GM13976 (cell line): ENCODE measurements around the gene THSD4.

Experiments
- DNase-seq: peaks from one replicate; pipeline ENCODE4 v3.0.0; 2012; ENCODE audit warnings: low spot score
- in situ Hi-C: fragments of 300-500 bp; cut with MboI; formaldehyde crosslinking; loops from one replicate; pipeline ENCODE4 v1.12.0; 2022; ENCODE audit warnings: low sequenced_read_pairs, mixed read lengths, inconsistent platforms; ENCODE audit not compliant: unreplicated experiment
- TF ChIP-seq, protein P1 (sequence below): IDR thresholded peaks from 2 replicates; pipeline ENCODE4 v1.5.1; 2012; ENCODE audit warnings: borderline replicate concordance, mild to moderate bottlenecking; ENCODE audit not compliant: insufficient read depth; ENCODE audit errors: extremely low read depth, missing control alignments, control extremely low read depth

THSD4 gene

DNA sequence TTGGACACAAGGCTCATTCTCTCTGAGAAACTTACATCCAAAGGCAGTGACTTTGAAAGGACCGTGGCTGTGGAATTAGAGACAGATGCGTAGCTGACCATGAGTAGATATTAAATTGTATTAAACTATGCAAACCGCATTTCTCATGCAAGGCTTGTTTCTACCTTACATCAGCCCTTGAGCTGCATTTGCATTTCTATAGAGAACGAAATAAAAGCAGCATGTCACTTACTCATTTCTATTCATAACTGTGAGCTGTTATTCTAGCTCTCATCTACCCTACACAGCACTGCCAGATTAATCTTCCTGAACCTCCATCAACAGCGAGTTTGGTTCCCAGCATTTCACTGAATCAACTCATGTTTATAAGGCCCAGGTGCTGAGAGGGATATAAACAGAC lies 72.3 kb downstream of the THSD4 start:
- TF ChIP-seq, protein P1, sequence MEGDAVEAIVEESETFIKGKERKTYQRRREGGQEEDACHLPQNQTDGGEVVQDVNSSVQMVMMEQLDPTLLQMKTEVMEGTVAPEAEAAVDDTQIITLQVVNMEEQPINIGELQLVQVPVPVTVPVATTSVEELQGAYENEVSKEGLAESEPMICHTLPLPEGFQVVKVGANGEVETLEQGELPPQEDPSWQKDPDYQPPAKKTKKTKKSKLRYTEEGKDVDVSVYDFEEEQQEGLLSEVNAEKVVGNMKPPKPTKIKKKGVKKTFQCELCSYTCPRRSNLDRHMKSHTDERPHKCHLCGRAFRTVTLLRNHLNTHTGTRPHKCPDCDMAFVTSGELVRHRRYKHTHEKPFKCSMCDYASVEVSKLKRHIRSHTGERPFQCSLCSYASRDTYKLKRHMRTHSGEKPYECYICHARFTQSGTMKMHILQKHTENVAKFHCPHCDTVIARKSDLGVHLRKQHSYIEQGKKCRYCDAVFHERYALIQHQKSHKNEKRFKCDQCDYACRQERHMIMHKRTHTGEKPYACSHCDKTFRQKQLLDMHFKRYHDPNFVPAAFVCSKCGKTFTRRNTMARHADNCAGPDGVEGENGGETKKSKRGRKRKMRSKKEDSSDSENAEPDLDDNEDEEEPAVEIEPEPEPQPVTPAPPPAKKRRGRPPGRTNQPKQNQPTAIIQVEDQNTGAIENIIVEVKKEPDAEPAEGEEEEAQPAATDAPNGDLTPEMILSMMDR: no peak
- in situ Hi-C loops: no loop called here
- no peak for DNase-seq

DNA sequence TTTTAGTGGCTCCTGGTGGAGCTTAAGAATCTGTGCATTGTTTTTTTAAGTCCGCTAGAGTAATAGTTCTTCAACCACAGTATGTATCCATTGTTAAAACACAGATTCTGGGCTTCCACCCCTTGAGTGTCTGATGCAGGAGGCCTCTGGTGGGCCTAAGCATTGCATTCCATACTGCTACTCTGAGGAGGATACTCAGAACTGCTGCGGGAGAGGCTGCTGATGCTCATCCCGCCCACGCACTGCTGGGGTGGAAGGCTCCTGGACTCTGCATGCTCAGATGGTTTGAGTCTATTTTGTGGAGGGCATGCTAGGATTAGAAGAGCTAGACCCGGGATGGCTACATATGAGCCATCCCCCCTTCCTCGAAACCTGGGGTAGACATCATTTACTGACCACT lies 74.4 kb downstream of the THSD4 start:
- DNase-seq: no peak
- TF ChIP-seq, protein P1: no peak
- in situ Hi-C loops: no loop called here

DNA sequence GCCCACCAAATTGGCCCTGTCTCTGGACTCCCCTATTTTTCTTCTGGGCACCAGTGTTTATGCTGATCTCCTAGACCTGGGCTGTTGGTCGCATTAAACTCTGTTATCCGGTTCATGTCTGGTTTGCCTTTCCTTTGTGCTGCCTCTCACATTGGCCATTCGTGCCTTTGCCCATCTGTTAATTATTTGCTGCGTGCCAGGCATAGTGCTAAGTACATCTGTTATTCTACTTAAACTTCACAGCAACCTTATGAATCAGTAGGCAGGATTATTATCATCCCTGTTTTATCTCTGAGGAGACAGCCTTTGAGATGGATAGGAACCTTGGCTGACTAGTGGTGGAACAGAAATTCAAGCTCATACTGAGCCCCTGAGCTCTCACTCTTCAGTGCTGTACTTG lies 76.0 kb downstream of the THSD4 start:
- in situ Hi-C loops: no loop called here
- TF ChIP-seq, protein P1: no peak
- DNase-seq: no peak

DNA sequence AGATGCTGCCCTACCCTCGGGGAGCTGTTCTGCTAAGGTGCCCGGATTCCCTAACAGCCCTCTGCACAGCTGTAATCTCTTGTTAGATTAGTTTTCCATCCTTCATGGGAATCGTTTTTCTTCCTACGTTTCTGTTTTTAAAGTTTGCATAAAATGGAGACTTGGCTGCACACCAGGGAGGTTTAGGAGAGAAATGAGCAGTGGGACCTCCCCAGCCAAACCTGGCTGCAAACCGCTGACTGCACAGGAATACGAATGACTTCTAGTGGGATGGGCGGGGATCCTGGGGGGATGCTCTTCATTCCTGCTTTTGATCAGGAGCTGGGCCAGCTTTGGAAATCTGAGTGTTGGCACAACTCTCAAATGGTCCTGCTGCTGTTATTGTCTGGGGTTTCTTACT lies 77.5 kb downstream of the THSD4 start:
- TF ChIP-seq, protein P1: no peak
- no peak for DNase-seq
- in situ Hi-C loops: no loop called here

DNA sequence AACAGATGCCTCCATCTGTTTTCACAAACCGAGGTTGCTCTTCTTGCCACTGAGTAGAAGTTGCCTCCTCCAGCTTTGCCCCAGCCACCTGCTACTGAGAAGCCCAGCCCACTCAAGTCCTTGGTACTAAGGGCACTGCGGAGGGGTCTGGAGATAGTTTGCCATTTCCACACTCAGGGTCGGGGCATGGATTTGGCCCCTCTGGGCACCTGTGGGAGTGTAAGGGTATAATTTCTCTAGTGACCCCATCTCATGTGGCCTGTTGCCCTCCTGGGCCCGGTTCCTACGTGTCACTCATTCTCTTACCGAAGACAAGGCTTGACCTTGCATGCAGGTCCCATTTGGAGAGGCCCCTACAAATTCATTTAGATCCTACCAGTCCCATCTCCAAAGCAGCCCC lies 79.0 kb downstream of the THSD4 start:
- in situ Hi-C loops: no loop called here
- TF ChIP-seq, protein P1: no peak
- no peak for DNase-seq

DNA sequence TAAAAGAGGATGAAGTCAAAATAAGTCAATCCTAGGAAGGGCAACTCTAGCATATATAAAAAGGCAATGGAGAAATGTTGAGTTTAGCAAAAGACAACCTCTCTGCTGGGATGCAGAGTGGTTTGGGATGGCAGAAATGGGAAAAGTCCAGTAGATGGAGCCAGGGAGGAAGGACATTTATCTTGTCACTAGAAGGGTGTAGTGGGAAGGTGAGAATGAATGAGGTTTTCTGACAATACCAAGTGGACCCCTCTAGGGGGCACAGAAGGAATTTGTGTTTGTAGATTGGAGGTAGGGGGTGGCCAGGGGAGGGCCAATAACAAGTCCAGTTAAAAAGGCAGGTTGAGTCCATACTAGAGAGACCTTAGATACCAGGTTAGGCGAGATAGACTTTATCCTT lies 80.0 kb downstream of the THSD4 start:
- no peak for DNase-seq
- in situ Hi-C loops: no loop called here

More for the DNA sequence above, 80.0 kb downstream of the THSD4 start:
- TF ChIP-seq, protein P1: no peak
